HFF-Myc (cell line): ENCODE data around the gene SNCA.

Source experiments
- DNase-seq: peaks from one replicate; pipeline ENCODE4 v3.0.0-alpha.2; 2011; ENCODE audit warnings: low read depth; ENCODE audit errors: extremely low read depth
- H3K4me3 ChIP-seq: replicated peaks from 2 replicates; pipeline ENCODE4 v1.5.1; 2011; ENCODE audit warnings: low read depth, mild to moderate bottlenecking, control low read depth, low read length
- CTCF ChIP-seq: IDR thresholded peaks from 2 replicates; pipeline ENCODE4 v1.5.1; 2012; ENCODE audit warnings: mild to moderate bottlenecking, low read depth, low read length, control low read depth; ENCODE audit errors: missing control alignments

Gene SNCA

GRCh38 chr4:89752932-89753598 lies 83.9 kb downstream of the SNCA start:
- DNase-seq, result peak; percentile 91
- TF ChIP-seq CTCF, result no peak
- peak overlapping the region; percentile 4; the same call in 1 of the 2 replicates for H3K4me3 ChIP-seq

- H3K4me3 ChIP-seq, result no peak overlapping the region
- no peak for TF ChIP-seq CTCF
- no peak for DNase-seq
Observed at GRCh38 chr4:89751416-89751815, 85.5 kb downstream of the SNCA start.

- no peak for TF ChIP-seq CTCF
- H3K4me3 ChIP-seq, result no peak overlapping the region
Observed at GRCh38 chr4:89746377-89746776, 90.6 kb downstream of the SNCA start.

GRCh38 chr4:89745708-89746107 lies 91.3 kb downstream of the SNCA start:
- H3K4me3 ChIP-seq, result no peak overlapping the region
- TF ChIP-seq CTCF, result no peak
- DNase-seq, result no peak

More at GRCh38 chr4:89746377-89746776, 90.6 kb downstream of the SNCA start:
- DNase-seq, result no peak

GRCh38 chr4:89744914-89745313 lies 92.0 kb downstream of the SNCA start:
- TF ChIP-seq CTCF, result no peak
- H3K4me3 ChIP-seq, result no peak overlapping the region

GRCh38 chr4:89741768-89742167 lies 95.2 kb downstream of the SNCA start:
- H3K4me3 ChIP-seq, result no peak overlapping the region
- DNase-seq, result no peak
- no peak for TF ChIP-seq CTCF

More at GRCh38 chr4:89744914-89745313, 92.0 kb downstream of the SNCA start:
- DNase-seq, result no peak
